ENCODE data around the gene TUBB8B.
"Not testable (repeated sequence)": the region's sequence is repeated elsewhere in the genome, so short reads cannot be mapped to it uniquely, and the experiment has no call there.

DNA sequence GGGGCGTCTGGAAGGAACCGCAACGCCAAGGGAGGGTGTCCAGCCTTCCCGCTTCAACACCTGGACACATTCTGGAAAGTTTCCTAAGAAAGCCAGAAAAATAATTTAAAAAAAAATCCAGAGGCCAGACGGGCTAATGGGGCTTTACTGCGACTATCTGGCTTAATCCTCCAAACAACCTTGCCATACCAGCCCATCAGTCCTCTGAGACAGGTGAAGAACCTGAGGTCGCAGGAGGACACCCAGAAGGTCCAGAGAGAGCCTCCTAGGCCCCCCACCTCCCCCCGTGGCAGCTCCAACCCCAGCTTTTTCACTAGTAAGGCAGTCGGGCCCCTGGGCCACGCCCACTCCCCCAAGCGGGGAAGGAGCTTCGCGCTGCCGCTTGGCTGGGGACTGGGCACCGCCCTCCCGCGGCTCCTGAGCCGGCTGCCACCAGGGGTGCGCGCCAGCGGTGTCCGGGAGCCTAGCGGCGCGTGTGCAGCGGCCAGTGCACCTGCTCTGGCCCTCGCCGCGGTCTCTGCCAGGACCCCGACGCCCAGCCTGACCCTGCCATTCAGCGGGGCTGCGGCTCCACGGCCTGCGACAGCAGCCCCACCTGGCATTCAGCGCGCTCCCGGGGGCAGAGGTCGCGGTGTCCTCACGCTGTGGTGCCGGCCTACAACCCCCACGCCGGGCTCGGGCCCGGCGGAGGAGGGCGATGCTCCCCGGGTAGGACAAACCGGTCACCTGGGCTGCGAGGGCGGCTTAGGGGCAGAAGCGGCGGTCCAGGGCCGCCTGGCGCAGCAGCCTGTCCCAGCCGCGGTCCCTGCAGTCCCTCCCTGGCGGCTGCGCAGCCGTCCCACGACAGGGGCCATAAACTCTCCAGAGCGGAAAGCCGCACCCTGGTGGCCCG lies 37.8 kb downstream of the TUBB8B start:
- TF ChIP-seq, protein P1, sequence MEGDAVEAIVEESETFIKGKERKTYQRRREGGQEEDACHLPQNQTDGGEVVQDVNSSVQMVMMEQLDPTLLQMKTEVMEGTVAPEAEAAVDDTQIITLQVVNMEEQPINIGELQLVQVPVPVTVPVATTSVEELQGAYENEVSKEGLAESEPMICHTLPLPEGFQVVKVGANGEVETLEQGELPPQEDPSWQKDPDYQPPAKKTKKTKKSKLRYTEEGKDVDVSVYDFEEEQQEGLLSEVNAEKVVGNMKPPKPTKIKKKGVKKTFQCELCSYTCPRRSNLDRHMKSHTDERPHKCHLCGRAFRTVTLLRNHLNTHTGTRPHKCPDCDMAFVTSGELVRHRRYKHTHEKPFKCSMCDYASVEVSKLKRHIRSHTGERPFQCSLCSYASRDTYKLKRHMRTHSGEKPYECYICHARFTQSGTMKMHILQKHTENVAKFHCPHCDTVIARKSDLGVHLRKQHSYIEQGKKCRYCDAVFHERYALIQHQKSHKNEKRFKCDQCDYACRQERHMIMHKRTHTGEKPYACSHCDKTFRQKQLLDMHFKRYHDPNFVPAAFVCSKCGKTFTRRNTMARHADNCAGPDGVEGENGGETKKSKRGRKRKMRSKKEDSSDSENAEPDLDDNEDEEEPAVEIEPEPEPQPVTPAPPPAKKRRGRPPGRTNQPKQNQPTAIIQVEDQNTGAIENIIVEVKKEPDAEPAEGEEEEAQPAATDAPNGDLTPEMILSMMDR (IDR thresholded peaks at IDR 0.05): not testable (repeated sequence)
- not testable (repeated sequence) for TF ChIP-seq POLR2A (IDR thresholded peaks at IDR 0.05)
